WERI-Rb-1 (cell line): Measurements from ENCODE around the gene FOSB.

Experiments
- DNase-seq: peaks from one replicate; pipeline ENCODE4 v3.0.0-alpha.2; 2020
- H3K27ac ChIP-seq: fragments of 250-450 bp; sonication (Bioruptor Pico); 2 replicates; pipeline ENCODE4 v1.5.1; 2020; ENCODE audit warnings: mild to moderate bottlenecking, moderate library complexity
- H3K27me3 ChIP-seq: fragments of 250-450 bp; sonication (Bioruptor Pico); 2 replicates; pipeline ENCODE4 v1.5.1; 2021; ENCODE audit warnings: mild to moderate bottlenecking, low read depth, moderate library complexity; ENCODE audit not compliant: insufficient read depth, severe bottlenecking
- H3K36me3 ChIP-seq: fragments of 250-450 bp; sonication (Bioruptor Pico); 2 replicates; pipeline ENCODE4 v1.5.1; 2020; ENCODE audit warnings: mild to moderate bottlenecking, moderate library complexity
- H3K4me3 ChIP-seq: 2 replicates; pipeline ENCODE4 v1.5.1; 2011; ENCODE audit warnings: low read depth, mild to moderate bottlenecking, control low read depth, low read length
- H3K9me3 ChIP-seq: fragments of 250-450 bp; sonication (Bioruptor Pico); 2 replicates; pipeline ENCODE4 v1.5.1; 2021; ENCODE audit warnings: mild to moderate bottlenecking, moderate library complexity; ENCODE audit not compliant: severe bottlenecking
- TF ChIP-seq, protein P1 (sequence below): IDR thresholded peaks from 2 replicates; pipeline ENCODE4 v1.5.1; 2011; ENCODE audit warnings: low read depth, mild to moderate bottlenecking, control low read depth, inconsistent platforms, low read length

FOSB gene

DNA sequence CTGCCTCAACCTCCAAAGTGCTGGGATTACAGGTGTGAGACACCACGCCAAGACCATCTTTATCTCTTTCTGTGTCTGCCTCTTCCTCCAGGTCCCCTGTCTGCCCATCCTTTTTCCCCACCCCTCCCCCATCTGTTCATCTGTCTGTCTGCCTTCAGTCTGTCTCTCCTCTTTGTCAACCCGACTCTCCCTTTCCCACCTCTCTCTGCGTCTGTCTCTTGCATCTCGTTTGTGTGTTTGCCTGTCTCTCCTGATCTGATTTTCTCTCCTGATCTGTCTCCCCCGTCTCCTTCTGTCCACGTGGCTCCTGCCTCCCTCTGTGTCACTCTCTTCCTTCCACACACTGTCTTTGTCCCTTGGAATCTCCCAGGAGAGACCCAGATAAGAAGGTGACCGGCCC lies 49.4 kb downstream of the FOSB start:
- TF ChIP-seq, protein P1, sequence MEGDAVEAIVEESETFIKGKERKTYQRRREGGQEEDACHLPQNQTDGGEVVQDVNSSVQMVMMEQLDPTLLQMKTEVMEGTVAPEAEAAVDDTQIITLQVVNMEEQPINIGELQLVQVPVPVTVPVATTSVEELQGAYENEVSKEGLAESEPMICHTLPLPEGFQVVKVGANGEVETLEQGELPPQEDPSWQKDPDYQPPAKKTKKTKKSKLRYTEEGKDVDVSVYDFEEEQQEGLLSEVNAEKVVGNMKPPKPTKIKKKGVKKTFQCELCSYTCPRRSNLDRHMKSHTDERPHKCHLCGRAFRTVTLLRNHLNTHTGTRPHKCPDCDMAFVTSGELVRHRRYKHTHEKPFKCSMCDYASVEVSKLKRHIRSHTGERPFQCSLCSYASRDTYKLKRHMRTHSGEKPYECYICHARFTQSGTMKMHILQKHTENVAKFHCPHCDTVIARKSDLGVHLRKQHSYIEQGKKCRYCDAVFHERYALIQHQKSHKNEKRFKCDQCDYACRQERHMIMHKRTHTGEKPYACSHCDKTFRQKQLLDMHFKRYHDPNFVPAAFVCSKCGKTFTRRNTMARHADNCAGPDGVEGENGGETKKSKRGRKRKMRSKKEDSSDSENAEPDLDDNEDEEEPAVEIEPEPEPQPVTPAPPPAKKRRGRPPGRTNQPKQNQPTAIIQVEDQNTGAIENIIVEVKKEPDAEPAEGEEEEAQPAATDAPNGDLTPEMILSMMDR, result no peak
- Histone ChIP-seq H3K4me3 (no peak overlapping the region), H3K27ac (no peak overlapping the region), H3K36me3 (peaks cover 33% of the 10 kb centered on the region), H3K9me3 (no peaks in the 10 kb centered on the region), H3K27me3 (no peaks in the 10 kb centered on the region)
- DNase-seq, result no peak

DNA sequence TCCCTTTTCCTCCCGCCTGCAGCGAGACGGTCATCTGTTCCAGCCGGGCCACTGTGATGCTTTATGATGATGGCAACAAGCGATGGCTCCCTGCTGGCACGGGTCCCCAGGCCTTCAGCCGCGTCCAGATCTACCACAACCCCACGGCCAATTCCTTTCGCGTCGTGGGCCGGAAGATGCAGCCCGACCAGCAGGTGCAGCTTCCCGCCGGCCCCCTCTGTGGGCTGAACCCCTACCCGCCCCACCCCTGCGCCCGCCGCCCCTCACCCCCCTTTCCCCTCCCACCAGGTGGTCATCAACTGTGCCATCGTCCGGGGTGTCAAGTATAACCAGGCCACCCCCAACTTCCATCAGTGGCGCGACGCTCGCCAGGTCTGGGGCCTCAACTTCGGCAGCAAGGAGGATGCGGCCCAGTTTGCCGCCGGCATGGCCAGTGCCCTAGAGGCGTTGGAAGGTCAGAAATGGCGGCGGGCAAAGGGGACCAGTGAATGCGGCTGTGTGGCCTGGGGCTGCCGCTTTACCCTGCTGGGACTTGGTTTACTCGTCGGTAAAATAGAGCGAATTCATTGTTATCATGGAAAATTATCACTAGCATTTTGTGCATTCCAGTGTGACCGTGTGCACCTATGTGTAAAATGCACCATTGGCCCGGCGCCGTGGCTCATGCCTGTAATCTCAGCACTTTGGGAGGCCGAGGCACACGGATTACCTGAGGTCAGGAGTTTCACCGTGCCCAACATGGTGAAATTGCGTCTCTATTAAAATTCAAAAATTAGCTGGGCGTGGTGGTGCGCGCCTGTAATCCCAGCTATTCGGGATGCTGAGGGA lies 50.1 kb downstream of the FOSB start:
- Histone ChIP-seq H3K36me3 (peaks cover 36% of the 10 kb centered on the region), H3K9me3 (no peaks in the 10 kb centered on the region), H3K4me3 (no peak overlapping the region), H3K27ac (no peak overlapping the region), H3K27me3 (no peaks in the 10 kb centered on the region)
- TF ChIP-seq, protein P1, result no peak
- no peak for DNase-seq

GRCh38 chr19:45518469-45518826 lies 50.7 kb downstream of the FOSB start:
- Histone ChIP-seq H3K36me3 (peaks cover 38% of the 10 kb centered on the region), H3K27me3 (no peaks in the 10 kb centered on the region), H3K9me3 (no peaks in the 10 kb centered on the region), H3K27ac (no peak overlapping the region), H3K4me3 (no peak overlapping the region)
- TF ChIP-seq, protein P1, result no peak
- no peak for DNase-seq

GRCh38 chr19:45522010-45522941 lies 54.5 kb downstream of the FOSB start:
- TF ChIP-seq, protein P1, result no peak
- Histone ChIP-seq H3K27ac (no peak overlapping the region), H3K36me3 (peaks cover 72% of the 10 kb centered on the region), H3K4me3 (no peak overlapping the region), H3K27me3 (no peaks in the 10 kb centered on the region), H3K9me3 (no peaks in the 10 kb centered on the region)
- no peak for DNase-seq

DNA sequence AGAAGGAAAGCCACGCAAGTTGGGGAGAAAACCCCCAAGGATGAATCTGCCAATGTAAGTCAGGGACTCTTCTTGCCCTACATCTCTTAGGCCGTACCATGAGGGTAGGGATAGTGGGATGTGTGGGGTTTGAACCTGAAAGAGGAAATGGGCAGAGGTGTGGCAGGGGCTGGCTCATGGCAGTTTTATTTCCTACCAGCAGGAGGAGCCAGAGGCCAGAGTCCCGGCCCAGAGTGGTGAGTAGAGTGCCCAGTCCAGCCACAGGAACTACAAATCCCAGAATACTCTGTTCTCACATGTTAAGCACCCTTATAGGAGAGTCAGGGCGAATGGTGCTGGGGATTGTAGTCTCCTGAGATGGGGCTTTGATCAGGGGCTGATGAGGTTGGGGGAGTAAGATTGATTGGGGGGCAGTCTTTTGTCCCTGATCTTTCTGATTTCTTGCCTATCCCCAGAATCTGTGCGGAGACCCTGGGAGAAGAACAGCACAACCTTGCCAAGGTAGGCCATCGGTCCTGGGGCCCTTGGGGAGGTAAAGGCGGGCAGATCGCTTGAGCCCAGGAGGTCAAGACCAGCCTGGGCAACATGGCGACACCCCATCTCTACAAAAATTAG lies 56.0 kb downstream of the FOSB start:
- peak; percentile 81 for DNase-seq
- TF ChIP-seq, protein P1, result peak; percentile 71
- Histone ChIP-seq H3K9me3 (no peaks in the 10 kb centered on the region), H3K27ac (no peak overlapping the region), H3K36me3 (peaks cover 67% of the 10 kb centered on the region), H3K4me3 (no peak overlapping the region), H3K27me3 (no peaks in the 10 kb centered on the region)
